Hepatocyte (in vitro differentiated cells): ENCODE data around the gene NHSL2.

ENCODE experiments used
- EZH2 ChIP-seq: fragments of 200-600 bp; sonication (generic); IDR thresholded peaks from 2 replicates; pipeline ENCODE4 v1.6.1; 2016; ENCODE audit warnings: antibody characterized with exemption, mild to moderate bottlenecking, borderline replicate concordance
- EZH2phosphoT487 ChIP-seq: fragments of 200-600 bp; sonication (generic); IDR thresholded peaks from one replicate; pipeline ENCODE4 v1.6.1; 2018; ENCODE audit warnings: antibody characterized with exemption, mild to moderate bottlenecking, low read depth, moderate library complexity; ENCODE audit not compliant: unreplicated experiment, severe bottlenecking
- TF ChIP-seq, protein P1 (sequence below): fragments of 200-600 bp; sonication (generic); IDR thresholded peaks from 2 replicates; pipeline ENCODE4 v1.5.1; 2016; ENCODE audit warnings: antibody characterized with exemption, mild to moderate bottlenecking; ENCODE audit not compliant: poor library complexity

DNA sequence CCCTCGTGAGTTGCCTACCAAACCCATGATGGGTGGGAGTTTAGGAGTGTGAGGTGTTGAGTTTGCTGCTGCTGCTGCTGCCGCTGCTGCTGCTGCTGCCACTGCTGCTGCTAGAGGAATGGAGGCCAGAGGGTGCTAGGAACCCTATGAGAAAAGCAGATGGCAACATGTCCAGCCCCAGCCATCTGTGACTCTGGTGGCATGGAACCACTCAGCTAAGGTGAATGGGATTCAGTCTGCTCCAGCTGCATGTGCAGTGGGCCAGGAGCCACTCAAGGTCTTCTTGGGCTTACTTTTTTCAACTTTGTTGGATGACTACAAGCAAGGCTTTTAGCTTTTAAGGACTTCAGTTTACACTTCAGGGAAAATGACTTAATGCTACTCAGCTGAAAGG is 117.3 kb downstream of the NHSL2 start:
- TF ChIP-seq EZH2, result no peak
- TF ChIP-seq, protein P1, sequence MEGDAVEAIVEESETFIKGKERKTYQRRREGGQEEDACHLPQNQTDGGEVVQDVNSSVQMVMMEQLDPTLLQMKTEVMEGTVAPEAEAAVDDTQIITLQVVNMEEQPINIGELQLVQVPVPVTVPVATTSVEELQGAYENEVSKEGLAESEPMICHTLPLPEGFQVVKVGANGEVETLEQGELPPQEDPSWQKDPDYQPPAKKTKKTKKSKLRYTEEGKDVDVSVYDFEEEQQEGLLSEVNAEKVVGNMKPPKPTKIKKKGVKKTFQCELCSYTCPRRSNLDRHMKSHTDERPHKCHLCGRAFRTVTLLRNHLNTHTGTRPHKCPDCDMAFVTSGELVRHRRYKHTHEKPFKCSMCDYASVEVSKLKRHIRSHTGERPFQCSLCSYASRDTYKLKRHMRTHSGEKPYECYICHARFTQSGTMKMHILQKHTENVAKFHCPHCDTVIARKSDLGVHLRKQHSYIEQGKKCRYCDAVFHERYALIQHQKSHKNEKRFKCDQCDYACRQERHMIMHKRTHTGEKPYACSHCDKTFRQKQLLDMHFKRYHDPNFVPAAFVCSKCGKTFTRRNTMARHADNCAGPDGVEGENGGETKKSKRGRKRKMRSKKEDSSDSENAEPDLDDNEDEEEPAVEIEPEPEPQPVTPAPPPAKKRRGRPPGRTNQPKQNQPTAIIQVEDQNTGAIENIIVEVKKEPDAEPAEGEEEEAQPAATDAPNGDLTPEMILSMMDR, result no peak
- no peak for TF ChIP-seq EZH2phosphoT487
